Smooth muscle cell (in vitro differentiated cells): Measurements from ENCODE around the gene CCNL2. TPM values are rescaled to one million over a fixed set of nuclear protein-coding genes. Genes with fewer than 3 reads are reported as not detected.

Experiments
- DNase-seq: peaks from one replicate; lab custom pipeline; 2025; ENCODE audit not compliant: unreplicated experiment; lab: John Stamatoyannopoulos, UW
- H2AFZ ChIP-seq: fragments of 200-600 bp; sonication (generic); 2 replicates; pipeline ENCODE4 v1.6.0; 2016; ENCODE audit warnings: antibody characterized with exemption, low read depth, mild to moderate bottlenecking
- H3F3A ChIP-seq: fragments of 200-600 bp; sonication (generic); 2 replicates; pipeline ENCODE4 v1.6.0; 2017; ENCODE audit warnings: antibody characterized with exemption, low read depth
- H3K27ac ChIP-seq: fragments of 200-600 bp; sonication (generic); 2 replicates; pipeline ENCODE4 v1.5.1; 2016; ENCODE audit warnings: low read depth, mild to moderate bottlenecking
- H3K27me3 ChIP-seq: fragments of 200-600 bp; sonication (generic); 2 replicates; pipeline ENCODE4 v1.6.1; 2016; ENCODE audit warnings: low read depth, mild to moderate bottlenecking
- H3K36me3 ChIP-seq: fragments of 200-600 bp; sonication (generic); 2 replicates; pipeline ENCODE4 v1.5.1; 2016; ENCODE audit warnings: low read depth
- H3K4me1 ChIP-seq: fragments of 200-600 bp; sonication (generic); 2 replicates; pipeline ENCODE4 v1.5.1; 2016; ENCODE audit warnings: low read depth
- H3K4me2 ChIP-seq: fragments of 200-600 bp; sonication (generic); 2 replicates; pipeline ENCODE4 v1.6.0; 2016; ENCODE audit warnings: mild to moderate bottlenecking
- H3K4me3 ChIP-seq: fragments of 200-600 bp; sonication (generic); 2 replicates; pipeline ENCODE4 v1.5.1; 2016; ENCODE audit warnings: mild to moderate bottlenecking
- H3K79me2 ChIP-seq: fragments of 200-600 bp; sonication (generic); 2 replicates; pipeline ENCODE4 v1.6.0; 2016; ENCODE audit warnings: low read depth, mild to moderate bottlenecking
- H3K9ac ChIP-seq: fragments of 200-600 bp; sonication (generic); 2 replicates; pipeline ENCODE4 v1.6.0; 2016; ENCODE audit warnings: low read depth
- H3K9me3 ChIP-seq: fragments of 200-600 bp; sonication (generic); replicated peaks from 2 replicates; pipeline ENCODE4 v1.5.1; 2016; ENCODE audit warnings: low read depth
- H4K20me1 ChIP-seq: fragments of 200-600 bp; sonication (generic); 2 replicates; pipeline ENCODE4 v1.6.0; 2016; ENCODE audit warnings: low read depth
- CTCF ChIP-seq: fragments of 200-600 bp; sonication (generic); IDR thresholded peaks from 2 replicates; pipeline ENCODE4 v1.5.1; 2017; ENCODE audit warnings: borderline replicate concordance, mild to moderate bottlenecking, antibody characterized with exemption; ENCODE audit not compliant: insufficient read depth, poor library complexity, severe bottlenecking
- WGBS: methylation state at CpG from one replicate; pipeline ENCODE4 v1.1.7; 2016; ENCODE audit warnings: low lambda C conversion rate; 5-methylcytosine and 5-hydroxymethylcytosine counted together
- polyA plus RNA-seq: library from polyadenylated mRNA; unstranded; fragments of >200 nt; fragmentation: Nextera tagmentation; extraction: Ambion mirVana; gene quantifications from 2 replicates; pipeline ENCODE4 v1.2.1, GENCODE V29; 2016
- total RNA-seq: library from RNA; depleted of rRNA; stranded (reverse); fragments of >200 nt; gene quantifications from 2 replicates; pipeline ENCODE4 v1.2.3, GENCODE V29; 2014

The CCNL2 gene
- total and polyA plus RNA-seq, 2 experiments from 2014 or later: 144 to 180 TPM

DNA sequence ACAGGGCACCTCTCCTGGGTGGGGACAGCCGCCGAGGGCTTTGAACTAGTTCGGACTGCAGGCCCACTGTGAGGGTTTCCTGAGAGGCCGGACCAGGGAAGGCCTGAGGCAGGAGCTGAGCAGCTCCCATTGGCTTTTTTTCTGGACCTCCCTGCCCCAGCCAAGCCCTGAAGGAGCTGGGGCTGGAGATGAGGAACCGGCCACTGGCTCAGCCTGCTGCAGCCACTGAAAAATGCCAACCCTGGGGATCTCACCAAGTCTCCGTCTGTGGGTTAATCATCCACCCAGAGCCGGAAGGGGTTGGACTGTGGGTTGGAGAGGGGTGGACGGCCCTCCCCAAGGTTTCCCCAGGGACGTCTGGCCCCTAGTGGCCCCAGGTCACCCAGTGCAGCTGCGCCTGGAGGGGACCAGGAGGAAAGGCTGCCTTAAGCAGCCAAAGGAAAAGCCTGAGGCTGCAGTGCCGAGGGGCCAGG, 38.8 kb upstream of the CCNL2 start:
- Histone ChIP-seq H3K36me3 (no peaks in the 10 kb centered on the region), H2AFZ (no peak overlapping the region), H3K79me2 (peaks cover 16% of the 10 kb centered on the region), H4K20me1 (peaks cover 26% of the 10 kb centered on the region), H3K4me1 (peaks cover 31% of the 10 kb centered on the region), H3K27me3 (no peaks in the 10 kb centered on the region), H3K4me2 (peak overlapping the region; percentile 97), H3K9ac (no peak overlapping the region), H3F3A (peaks cover 14% of the 10 kb centered on the region), H3K27ac (no peak overlapping the region), H3K4me3 (no peak overlapping the region), H3K9me3 (no peaks in the 10 kb centered on the region)
- TF ChIP-seq CTCF: no peak
- WGBS: 48% methylated on average over 11 of the region's 11 CpGs
- no peak for DNase-seq

- H3K9ac ChIP-seq: no peak overlapping the region
- H3K27me3 ChIP-seq: no peaks in the 10 kb centered on the region
- H3K9me3 ChIP-seq: no peaks in the 10 kb centered on the region
- no peak for TF ChIP-seq CTCF
- H3K36me3 ChIP-seq: no peaks in the 10 kb centered on the region
- H2AFZ ChIP-seq: no peak overlapping the region
- H3F3A ChIP-seq: peaks cover 14% of the 10 kb centered on the region
- DNase-seq: no peak
- H3K4me3 ChIP-seq: peak overlapping the region; percentile 59
- H3K4me1 ChIP-seq: peaks cover 38% of the 10 kb centered on the region
- H4K20me1 ChIP-seq: peaks cover 26% of the 10 kb centered on the region
- 91% methylated on average over 31 of the region's 31 CpGs for WGBS
- H3K4me2 ChIP-seq: peak overlapping the region; percentile 97
- no peak overlapping the region for H3K27ac ChIP-seq
- H3K79me2 ChIP-seq: peaks cover 16% of the 10 kb centered on the region
Observed at GRCh38 chr1:1437033-1437903, 38.1 kb upstream of the CCNL2 start.

DNA sequence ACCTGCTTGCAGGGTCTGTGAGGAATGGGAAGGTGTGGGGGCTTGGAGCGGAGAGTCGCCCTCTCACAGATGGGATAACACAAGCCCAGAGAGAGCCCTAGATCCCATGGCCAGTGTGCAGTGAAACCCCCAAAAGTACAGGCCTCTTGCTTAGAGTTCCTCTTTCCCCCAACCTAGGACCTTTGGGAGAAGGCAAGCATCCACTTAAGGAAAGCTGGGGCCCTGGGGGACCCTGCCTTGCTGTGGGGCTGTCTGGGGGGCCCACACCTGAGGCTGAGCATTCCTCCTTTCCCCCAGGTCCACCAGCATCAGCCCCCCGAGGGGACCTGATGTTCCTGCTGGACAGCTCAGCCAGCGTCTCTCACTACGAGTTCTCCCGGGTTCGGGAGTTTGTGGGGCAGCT, 37.5 kb upstream of the CCNL2 start:
- H3K4me2 ChIP-seq: peak overlapping the region; percentile 97
- H2AFZ ChIP-seq: no peak overlapping the region
- peaks cover 14% of the 10 kb centered on the region for H3F3A ChIP-seq
- H3K9me3 ChIP-seq: no peaks in the 10 kb centered on the region
- H4K20me1 ChIP-seq: peaks cover 26% of the 10 kb centered on the region
- no peak for TF ChIP-seq CTCF
- 91% methylated on average over 7 of the region's 7 CpGs for WGBS
- H3K27ac ChIP-seq: no peak overlapping the region
- peaks cover 16% of the 10 kb centered on the region for H3K79me2 ChIP-seq
- H3K36me3 ChIP-seq: no peaks in the 10 kb centered on the region
- H3K4me1 ChIP-seq: peaks cover 44% of the 10 kb centered on the region
- H3K9ac ChIP-seq: peak overlapping the region; percentile 43
- peak overlapping the region; percentile 59 for H3K4me3 ChIP-seq
- no peak for DNase-seq
- no peaks in the 10 kb centered on the region for H3K27me3 ChIP-seq
